GM10248 (cell line): ENCODE results near the gene JADE1.
A peak's percentile ranks its signal among the peaks of the same experiment; 100 is the strongest.

Source experiments
- CTCF ChIA-PET: fragments of 300-600 bp; sonication (Branson Sonifier 250); formaldehyde crosslinking; extraction: SDS; loops from one replicate; lab custom pipeline; 2021; ENCODE audit warnings: antibody characterized with exemption; lab: Yijun Ruan, JAX
- POLR2A ChIA-PET: fragments of 350-650 bp; sonication (Branson Sonifier 250); formaldehyde crosslinking; extraction: SDS; loops from one replicate; lab custom pipeline; 2020; ENCODE audit warnings: antibody characterized with exemption; lab: Yijun Ruan, JAX
- DNase-seq: peaks from one replicate; pipeline ENCODE4 v3.0.0; 2012; ENCODE audit errors: extremely low spot score
- CTCF ChIP-seq: IDR thresholded peaks from 2 replicates; pipeline ENCODE4 v1.5.1; 2012; ENCODE audit warnings: mild to moderate bottlenecking, low read depth; ENCODE audit errors: extremely low read depth, missing control alignments, control extremely low read depth

The JADE1 gene

GRCh38 chr4:128906581-128906980 lies 97.1 kb downstream of the JADE1 start:
- no peak for DNase-seq
- POLR2A ChIA-PET: no interaction called here
- no peak for TF ChIP-seq CTCF
- CTCF ChIA-PET: interaction anchor here (0.8 to 2.1 kb wide), 3 partner anchors 10 to 68 kb away, joined by 3 to 6 read pairs (median 3); no protein-coding TSS in a partner anchor

- POLR2A ChIA-PET: no interaction called here
- DNase-seq: no peak
- TF ChIP-seq CTCF: no peak
- CTCF ChIA-PET: no interaction called here
Measured at GRCh38 chr4:128907981-128908380, 98.5 kb downstream of the JADE1 start.

GRCh38 chr4:128908735-128909134 lies 99.2 kb downstream of the JADE1 start:
- ChIA-PET POLR2A (no interaction called here), CTCF (no interaction called here)
- DNase-seq: no peak
- no peak for TF ChIP-seq CTCF

- TF ChIP-seq CTCF: no peak
- CTCF ChIA-PET: no interaction called here
- peak; percentile 15 for DNase-seq
- POLR2A ChIA-PET: interaction anchor here (0.6 kb wide), 1 partner anchor 942 kb away, joined by 7 read pairs; no protein-coding TSS in a partner anchor
Measured at GRCh38 chr4:128913228-128913627, 103.7 kb downstream of the JADE1 start.

- no peak for TF ChIP-seq CTCF
- CTCF ChIA-PET: interaction anchor here (1.6 kb wide), 2 partner anchors 9 to 27 kb away, joined by 3 to 6 read pairs; no protein-coding TSS in a partner anchor
- POLR2A ChIA-PET: no interaction called here
Measured at GRCh38 chr4:128915544-128915943, 106.0 kb downstream of the JADE1 start.

DNA sequence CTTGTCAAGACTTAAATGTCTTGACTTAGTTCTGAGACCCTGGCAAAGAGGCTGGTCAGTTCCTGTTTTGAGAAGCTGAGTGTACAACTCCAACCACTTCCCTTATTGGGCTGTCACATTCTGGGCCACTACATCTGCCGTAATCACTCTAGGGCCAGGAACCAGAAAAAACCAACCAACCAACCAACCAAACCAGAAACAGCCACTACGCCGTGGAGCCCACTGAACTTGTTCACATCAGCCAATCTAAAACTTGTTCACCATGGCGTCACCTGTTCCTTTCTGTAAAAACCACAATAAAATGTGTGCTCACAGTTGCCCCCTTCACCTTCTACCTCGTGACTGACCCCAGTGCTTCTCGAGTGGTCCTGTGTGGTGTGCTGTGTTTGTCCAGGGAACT lies 107.3 kb downstream of the JADE1 start:
- no peak for TF ChIP-seq CTCF
- DNase-seq: peak; percentile 19
- ChIA-PET POLR2A (no interaction called here), CTCF (interaction anchor here (1.6 kb wide), 1 partner anchor 10 kb away, joined by 6 read pairs; no protein-coding TSS in a partner anchor)

More at GRCh38 chr4:128915544-128915943, 106.0 kb downstream of the JADE1 start:
- no peak for DNase-seq
